Cerebellar nuclear complex (tissue), 1 donor: ENCODE results near the gene COL19A1.
"Not testable (repeated sequence)": the region's sequence is repeated elsewhere in the genome, so short reads cannot be mapped to it uniquely, and the experiment has no call there.

Source experiments
- DNase-seq, 2 experiments: peaks; one replicate each; lab custom pipeline; 2025; lab: John Stamatoyannopoulos, UW

The COL19A1 gene

DNA sequence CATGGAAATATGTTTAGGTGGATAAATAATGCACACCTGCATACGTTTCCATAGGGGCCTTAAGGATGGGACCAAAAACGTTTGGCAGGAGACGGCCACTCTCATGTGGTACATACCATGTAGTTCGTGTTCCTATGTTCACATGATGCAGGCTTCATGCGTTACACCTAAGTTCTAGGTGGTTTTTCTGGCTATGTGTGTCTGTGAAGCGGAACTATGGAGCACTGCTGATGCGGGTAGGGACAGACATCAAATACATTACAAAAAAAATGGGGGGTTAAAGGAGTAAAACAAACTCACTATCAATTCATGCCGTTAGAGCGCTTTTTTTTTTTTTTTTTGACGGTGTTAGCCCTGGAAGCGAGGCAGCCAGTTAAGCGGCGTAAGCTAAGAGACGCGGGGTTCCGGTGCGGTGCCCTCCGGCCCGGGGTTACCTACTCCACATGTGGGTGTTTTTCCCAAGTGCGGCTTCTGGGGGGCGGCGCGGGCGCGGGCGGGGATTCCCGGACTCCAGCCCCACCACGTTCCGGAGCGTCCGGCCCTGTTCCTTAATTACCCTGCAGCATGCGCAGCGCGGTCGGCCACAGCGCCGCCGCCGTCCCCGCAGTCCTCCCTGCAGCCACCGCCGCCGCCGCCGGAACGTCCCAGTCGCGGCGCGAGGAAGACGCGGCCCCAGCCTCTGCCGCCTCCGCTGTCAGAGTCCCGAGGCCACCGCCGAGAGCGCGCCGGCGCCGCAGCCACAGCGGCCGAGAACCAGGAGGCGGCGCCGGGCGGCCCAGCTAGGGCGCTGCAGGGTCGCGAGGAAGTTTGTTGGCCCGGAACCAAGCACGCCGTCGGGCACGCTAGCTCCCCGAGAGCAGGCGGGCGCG is 648 bp downstream of the COL19A1 start:
- DNase-seq = no peak

DNA sequence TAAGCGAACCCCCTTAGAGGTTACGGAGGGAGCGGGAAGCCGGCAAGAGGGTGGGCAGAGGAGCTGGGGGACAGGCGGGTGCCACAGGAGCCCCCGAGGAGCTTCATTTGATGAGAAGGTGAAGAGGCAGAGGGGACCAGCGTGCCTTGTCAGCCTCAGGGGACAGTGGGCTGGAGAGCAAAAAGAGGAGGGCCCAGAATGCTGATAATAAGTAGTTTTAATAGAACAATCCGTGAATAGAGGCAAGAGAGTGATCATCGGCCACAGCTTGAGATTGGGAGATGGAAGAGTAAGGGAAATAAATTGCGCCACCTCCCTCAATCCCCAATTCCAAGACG is 1.3 kb downstream of the COL19A1 start:
- DNase-seq = no peak

DNA sequence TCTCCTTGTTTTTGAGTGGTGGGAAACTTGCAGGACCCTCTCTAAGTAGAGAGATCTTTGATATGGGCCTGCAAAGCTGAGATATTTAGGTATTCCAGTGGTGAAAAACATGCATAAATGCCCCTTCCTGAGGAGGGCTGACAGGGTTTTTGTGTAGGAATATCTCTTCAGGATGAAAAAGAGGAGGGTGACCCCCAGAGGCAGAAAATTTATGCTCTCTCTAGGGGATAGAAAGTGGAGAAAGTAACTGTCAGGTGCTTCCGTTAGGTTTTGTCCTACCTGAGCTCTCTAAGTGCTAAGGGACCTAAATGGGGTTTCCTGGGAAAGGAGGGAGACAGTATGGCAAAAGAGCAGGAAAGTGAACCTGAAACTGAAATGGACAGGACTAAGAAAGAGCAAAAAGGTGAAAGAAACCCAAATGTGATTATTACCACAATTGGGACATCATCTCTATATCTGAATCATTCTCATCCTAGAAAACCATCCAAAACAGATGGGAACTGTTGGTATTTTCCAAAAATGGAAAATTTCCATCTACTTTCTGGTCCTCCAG is 2.0 kb downstream of the COL19A1 start:
- no peak for DNase-seq

DNA sequence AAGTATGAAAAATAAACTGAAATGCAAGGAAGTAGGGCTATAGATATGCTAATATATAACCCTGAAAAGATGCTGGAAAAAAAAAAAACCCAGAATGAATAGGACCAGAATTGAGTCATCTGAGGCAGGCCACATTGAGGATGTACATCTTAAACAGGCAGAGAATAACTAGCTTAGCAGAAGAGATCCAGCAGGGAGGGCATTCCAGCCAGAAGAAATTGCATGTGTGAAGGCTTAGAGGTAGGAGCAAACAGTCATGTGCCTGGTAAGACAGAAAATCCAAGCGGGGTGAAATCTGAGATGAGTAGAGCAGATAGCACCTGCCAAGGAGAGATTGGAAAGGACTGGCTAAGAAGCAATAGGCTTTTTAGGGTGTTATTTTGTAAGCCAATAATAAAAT is 2.6 kb downstream of the COL19A1 start:
- DNase-seq = no peak

DNA sequence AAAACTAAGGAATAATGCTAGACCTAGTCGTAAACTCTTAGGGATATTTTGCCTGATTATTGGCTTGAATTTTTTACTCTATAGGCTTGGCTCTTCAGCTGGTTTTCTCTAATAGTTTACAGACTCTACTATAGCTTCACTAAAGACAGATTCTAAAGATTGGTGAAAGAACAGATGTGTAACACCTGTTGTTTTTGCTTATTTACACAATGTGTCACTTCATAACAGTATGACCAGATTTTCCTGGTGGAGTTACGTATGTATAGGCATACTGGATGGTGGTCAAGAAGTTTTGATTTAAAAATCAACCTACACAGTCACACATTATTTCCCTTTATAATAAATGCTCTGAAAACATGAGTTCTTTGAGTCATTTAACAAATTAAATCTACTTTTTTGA is 4.8 kb downstream of the COL19A1 start:
- no peak for DNase-seq

DNA sequence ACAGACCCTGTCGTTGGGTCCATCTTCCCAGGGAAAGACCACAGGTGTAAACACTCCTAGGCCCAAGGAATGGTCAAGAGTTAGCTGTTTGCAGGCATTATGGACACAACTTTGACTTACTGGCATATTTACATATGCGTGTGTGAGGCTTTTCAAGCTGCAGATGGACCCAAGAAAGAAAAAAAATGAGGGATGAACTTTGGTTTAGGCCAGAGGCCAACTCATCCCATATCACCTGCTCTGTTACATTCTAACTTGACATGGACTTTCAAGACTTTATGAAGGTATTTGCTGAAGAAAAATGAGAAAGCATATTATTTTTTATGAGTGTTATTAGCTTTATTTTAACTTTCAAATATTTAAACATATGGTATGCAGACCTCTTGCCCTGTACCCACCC is 6.9 kb downstream of the COL19A1 start:
- DNase-seq = no peak

DNA sequence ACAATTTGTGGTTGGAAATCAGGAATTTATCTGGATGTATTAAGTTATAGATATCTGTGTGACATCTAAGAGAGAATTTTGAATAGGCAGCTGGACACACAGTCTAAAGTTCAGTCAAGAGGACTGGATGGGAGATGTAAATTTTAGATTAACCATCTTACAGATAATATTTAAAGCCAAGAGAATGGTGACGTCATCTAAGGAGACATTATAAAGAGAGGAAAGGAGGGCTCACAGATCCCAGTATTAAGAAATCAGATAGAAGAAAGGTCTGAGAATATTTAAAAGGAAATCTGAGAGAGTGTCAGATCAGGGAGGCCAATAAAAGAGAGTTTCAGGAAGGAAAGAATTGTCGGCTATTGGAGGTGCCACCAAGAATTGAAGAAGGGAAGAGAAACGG is 9.4 kb downstream of the COL19A1 start:
- DNase-seq = no peak

DNA sequence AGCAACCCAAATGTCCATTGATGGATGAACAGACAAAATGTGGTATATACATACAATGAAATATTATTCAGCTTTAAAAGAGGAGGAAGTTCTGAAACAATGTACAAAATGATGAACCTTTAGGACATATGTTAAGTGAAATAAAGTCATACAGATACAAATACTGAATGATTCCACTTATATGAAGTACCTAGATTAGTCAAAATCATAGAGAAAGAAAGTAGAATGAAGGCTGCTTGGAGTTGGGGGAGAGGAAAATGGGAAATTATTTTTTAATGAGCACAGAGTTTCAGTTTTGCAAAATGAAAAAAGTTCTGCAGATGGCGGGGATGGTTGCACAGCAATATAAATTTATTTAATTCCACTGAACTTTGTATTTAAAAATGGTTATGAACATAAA is 12.4 kb downstream of the COL19A1 start:
- no peak for DNase-seq

DNA sequence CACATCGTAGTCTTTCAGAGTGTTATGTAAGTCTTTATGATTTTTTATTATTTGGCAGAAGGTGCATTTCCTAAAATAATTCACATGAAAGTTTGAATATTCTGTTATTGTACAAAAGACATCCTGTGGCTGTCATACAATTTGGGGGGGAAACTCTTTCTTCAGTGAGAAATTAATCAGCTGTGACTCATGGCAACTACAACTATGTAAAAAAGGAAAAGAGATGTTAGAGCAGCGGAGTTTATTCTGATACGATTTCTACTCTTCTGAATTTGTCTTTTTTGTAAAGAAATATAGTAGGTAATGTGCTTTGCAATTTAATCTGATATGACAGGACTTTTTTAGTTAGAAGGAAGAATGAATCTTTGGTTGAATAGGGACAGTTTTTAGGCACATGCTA is 14.2 kb downstream of the COL19A1 start:
- DNase-seq = no peak

DNA sequence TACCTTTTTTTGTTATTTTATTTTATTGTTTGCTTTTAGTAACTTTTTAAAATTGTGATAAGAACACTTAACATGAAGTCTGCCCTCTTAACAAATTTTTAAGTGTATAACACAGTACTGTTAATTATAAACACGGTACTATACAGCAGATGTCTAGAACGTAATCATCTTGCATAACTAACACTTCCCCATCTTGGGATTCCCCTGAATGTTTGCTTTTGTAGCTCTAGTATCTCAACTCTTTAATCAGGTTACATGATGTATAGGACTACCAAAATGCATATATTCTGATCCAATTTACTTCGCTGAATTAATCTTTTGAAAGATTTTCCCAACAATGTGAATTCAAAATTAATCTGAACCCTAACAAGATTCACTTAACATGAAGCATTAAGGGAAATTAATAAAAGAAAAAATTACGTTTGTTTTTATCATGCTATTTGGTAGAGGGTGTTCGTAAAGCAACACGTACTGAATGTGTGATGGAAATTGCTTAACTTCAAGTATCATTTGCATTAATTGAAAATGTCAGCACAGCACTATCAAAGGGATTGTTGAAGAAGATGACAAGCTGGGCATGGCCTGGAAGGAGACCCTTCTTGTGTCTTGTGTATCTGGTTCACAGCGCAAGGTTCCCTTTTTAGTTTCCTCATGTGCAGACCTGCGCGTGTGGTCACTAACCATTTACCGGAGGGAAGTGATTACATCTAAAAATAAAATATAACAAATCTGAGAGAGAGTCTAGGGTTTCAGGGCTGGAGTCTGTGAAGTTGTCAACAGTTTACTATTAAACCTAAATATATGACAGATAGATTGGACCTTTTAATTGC is 15.2 kb downstream of the COL19A1 start:
- no peak for DNase-seq

DNA sequence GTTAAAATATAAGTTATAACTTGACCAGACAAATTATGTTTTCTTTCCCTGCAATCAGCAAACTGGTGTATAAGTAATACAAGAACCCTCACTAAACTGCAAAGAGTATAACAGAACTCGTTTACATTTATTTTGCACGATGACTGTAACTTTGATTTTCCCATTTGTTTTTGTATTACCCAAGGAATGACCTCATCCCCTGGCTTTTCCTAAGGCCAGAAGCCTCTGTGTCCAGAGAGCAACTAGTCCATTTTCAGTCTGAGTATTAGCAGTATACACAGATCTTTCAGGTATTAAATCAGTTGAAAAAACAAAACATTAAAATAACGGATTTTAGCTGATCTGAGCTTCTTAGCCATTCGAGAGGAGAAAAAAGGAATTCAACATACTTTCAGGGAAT is 17.2 kb downstream of the COL19A1 start:
- DNase-seq = no peak

DNA sequence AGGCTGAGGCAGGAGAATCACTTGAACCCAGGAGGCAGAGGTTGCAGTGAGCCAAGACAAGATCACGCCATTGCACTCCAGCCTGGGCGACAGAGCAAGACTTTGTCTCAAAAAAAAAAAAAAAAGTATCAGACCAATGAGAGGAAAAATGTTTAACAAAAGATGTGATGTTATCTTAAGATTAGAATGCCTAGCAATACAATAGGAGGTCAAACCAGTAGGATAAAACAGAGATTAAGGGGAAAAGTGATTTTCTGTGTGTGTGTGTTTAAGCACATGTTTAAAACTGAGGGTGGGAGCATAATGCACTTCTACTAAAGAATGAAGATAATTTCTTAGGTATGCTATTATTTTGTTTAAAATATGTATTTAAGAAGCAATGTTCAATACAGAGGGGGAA is 17.9 kb downstream of the COL19A1 start:
- DNase-seq = no peak

DNA sequence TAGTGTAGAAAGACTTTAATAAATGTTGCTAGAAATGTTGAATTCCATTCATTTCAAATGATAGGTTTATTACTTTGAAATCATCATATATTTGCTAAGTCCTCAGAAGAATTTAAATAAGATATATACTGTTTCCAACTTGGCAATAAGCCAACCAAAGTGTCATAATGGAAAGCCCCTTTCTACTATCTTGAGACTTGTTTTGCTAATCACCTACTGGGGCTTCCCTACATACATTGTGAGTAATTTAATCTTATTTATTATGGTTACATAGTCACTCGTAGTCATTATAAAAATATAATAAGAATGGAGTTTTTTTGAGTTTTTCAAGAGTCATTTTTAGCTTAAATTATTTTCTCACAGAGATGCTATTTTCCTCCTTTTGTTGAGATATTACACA is 20.7 kb downstream of the COL19A1 start:
- DNase-seq = no peak

DNA sequence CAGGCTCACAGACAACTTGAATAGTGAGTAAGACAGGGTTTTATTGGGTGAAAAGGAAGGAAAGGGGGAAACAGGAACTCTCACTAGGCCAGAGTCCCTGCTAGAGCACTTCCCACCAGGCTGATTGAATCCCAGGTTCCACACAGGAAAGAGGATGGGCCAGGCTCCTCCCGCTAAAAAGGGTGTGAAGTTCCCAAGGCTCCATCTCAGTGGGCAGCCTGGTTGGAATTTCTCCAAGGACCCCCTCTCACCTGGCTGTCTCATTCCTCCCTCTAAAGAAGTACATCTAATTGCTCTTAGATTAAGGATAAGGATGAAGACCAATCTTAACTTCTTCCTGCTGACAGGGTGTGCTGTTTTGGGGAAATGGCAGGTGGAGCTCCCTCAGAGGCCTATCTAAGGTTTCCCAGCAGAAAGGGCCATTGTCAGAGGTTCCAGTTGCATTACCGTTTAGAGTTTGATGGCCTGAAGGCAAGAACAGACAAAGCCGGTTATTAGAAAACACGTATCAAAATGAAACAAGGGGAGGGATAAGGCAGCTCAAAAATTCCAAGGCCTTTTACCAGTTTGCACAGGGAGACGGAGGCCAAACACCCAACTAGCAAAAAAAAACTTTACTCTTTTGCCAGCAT is 21.5 kb downstream of the COL19A1 start:
- no peak for DNase-seq

DNA sequence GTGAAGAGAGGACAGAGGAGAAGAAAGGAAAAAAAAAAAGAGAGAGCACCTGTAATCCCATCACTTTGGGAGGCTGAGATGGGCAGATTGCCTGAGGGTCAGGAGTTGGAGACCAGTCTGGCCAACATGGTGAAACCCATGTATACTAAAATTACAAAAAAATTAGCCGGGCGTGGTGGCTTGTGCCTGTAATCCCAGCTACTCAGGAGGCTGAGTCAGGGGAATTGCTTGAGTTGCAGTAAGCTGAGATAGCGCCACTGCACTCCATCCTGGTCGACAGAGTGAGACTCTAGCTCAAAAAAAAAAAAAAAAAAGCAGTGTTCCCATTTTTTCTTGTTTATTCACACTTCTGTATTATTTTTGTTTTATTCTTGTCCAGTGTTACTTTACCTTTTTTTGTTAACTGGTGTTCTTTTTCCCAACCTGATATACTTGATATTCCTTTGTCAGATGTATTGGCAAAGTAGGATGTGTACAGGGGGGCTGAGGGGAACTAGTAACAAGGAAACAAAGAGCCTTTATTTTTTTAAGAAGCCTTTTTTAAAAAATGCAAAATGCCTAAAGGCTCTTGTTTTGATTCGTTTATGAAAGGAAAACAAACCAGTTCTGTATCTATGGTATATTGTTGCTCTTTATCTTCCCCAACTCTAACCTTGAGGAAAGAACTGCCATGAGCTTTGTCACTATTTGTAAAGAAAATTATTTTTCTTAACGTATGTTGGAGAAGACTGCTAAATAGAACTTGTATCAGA is 22.3 kb downstream of the COL19A1 start:
- DNase-seq = no peak

DNA sequence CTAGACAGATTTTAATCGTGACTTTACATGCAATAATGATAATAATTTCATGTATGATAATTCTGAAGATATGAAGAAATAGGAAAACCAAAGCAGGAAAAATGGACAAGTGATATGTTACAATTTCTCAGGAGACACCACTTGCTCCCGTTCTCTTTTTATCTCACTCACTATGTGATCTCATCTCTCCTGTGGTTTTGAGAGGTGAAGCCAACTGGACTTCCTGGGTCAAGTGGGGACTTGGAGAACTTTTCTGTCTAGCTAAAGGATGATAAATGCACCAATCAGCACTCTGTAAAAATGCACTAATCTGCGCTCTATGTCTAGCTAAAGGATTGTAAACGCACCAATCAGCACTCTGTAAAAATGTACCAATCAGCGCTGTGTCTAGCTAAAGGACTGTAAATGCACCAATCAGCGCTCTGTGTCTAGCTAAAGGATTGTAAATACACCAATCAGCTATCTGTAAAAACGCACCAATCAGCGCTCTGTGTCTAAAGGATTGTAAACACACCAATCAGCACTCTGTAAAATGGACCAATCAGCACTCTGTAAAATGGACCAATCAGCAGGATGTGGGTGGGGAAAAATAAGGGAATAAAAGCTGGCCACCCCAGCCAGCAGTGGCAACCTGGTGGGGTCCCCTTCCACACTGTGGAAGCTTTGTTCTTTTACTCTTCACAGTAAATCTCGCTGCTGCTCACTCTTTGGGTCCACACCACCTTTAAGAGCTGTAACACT is 23.0 kb downstream of the COL19A1 start:
- not testable (repeated sequence) for DNase-seq

DNA sequence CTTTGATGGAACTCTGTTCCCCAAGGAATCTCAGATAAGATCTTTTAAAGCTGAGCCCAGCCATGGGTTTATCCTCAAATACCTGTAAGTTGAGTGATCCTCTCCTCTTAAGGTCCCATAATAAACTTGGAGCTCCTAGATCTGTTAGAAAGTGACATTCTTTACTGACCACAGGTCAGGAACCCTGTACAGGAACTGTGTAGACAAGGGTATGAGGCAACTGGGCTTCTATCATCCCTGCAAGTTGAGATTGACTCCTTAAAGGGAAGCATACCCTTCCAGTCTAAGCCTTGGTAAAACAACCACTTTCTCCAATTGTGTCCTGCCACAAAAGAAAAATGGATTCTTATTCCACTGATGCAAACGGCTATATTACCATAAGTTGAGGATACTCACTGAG is 26.2 kb downstream of the COL19A1 start:
- DNase-seq = not testable (repeated sequence)

DNA sequence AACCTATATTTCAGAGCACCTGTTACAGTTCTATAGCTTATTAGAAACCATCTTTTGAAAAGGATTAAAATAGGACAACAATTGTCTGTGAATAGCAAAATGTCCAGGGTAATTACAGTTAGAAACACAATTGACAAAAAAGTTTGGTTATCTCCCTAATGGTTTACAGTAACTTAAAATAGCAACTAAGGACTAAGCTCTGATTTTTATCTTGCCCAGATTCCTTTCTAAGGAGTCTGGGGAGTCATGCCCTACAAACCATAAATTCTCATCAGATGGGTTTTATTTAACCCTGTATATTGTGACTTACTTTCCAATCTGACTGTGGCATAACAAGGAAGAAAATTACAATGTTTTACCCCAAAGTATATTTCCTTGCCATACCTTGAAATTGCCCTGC is 26.9 kb downstream of the COL19A1 start:
- DNase-seq = not testable (repeated sequence)

DNA sequence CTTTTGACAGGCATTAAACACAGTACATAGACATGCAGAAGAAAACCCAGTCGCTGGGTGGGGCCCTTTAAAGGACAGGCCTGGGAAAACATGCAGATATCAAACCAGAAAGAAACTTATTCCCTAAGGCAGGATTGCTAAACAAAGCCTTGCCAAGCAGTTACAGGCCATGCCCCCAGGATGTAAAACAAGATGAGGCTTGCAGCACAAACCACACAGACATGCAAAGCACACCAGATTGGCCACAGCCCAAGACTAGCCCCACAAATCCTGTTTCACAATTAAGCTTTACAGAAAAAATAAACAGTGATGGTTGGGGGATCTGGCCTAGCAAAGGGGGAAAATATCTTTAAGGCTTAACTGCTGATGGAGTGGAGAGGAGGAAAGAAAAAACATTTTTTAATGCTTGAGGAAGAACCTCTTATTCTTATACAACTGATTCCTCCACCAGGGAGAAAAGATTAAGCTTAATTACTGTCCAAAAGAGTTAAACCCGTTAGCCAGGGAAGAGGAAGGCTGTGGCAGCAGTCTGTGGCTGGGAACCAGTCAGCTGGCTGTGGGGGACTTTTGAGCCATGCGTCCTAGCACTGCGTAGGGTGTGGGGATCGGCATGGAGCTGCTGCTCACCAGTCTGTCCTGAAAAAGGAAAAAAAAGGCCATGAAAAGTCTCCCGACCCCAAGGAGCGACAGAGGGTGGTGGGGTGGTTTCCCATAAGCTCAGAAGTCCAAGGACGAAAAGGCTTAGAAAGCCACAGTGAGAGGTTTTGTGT is 28.4 kb downstream of the COL19A1 start:
- no peak for DNase-seq

DNA sequence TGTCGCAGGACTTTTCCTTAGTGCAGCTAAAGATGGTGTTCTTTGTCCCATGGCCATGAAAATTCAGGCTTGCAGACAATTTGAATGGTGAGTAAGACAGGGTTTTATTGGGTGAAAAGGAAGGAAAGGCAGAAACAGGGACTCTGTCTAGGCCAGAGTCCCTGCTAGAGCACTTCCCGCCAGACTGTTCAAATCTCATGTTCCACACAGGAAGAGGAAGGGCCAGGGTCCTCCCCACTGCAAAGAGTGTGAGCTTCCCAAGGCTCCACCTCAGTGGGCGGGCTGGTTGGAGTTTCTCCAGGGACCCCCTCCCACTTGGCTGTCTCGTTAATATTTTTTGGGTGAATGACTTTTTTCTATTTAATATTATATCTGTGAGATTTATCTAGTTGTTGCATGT is 29.0 kb downstream of the COL19A1 start:
- no peak for DNase-seq
